Fibroblast of lung (primary cell): Measurements from ENCODE around the gene LAMA5.

Source experiments
- EZH2 ChIP-seq: IDR thresholded peaks from 2 replicates; pipeline ENCODE4 v1.5.1; 2012; ENCODE audit warnings: low read length, control low read depth, mild to moderate bottlenecking; ENCODE audit errors: missing control alignments
- TF ChIP-seq, protein P1 (sequence below), 2 donors: IDR thresholded peaks in 1 of 2; conservative IDR thresholded peaks in 1 of 2; 1 replicate in 1 of 2; 2 replicates in 1 of 2; pipeline ENCODE4 v1.5.1; 2011 to 2012; ENCODE audit warnings: low read length in 2 of 2, control low read depth in 1 of 2, inconsistent platforms in 1 of 2, low read depth in 1 of 2, mild to moderate bottlenecking in 1 of 2

DNA sequence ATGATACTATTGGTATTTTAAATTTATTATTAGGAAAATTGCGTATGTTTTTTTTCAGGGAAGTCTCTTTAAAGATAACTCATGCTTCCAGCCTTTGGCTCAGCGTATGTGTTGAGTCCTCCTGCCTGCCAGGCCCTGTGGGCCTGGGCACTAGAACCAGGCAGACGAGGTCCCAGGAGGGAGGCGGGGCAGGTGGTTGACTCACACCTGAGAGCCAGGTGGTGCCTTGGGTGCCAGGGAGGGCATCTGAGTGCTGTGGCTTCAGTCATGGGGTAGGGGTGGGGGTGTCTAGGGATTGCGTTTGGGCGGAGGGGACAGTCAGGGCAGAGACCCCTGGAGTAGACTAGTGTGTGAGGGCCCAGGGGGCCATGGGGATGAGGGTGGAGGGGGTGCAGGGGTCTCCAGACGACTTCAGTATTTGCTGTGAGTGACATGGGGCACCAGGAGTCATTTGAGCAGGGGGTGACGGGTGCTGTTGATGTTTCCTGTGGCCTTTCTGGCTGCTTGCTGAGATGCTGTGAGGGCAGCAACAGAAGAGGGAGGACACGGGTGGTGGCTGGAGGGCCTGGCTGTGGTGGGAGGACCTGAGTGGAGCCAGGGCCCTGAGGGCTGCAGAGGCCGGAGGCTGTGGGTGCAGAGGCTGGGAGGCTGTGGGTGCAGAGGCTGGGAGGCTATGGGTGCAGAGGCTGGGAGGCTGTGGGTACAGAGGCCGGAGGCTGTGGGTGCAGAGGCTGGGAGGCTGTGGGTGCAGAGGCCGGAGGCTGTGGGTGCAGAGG lies 79.2 kb downstream of the LAMA5 start:
- TF ChIP-seq, protein P1, sequence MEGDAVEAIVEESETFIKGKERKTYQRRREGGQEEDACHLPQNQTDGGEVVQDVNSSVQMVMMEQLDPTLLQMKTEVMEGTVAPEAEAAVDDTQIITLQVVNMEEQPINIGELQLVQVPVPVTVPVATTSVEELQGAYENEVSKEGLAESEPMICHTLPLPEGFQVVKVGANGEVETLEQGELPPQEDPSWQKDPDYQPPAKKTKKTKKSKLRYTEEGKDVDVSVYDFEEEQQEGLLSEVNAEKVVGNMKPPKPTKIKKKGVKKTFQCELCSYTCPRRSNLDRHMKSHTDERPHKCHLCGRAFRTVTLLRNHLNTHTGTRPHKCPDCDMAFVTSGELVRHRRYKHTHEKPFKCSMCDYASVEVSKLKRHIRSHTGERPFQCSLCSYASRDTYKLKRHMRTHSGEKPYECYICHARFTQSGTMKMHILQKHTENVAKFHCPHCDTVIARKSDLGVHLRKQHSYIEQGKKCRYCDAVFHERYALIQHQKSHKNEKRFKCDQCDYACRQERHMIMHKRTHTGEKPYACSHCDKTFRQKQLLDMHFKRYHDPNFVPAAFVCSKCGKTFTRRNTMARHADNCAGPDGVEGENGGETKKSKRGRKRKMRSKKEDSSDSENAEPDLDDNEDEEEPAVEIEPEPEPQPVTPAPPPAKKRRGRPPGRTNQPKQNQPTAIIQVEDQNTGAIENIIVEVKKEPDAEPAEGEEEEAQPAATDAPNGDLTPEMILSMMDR (conservative IDR thresholded peaks at IDR 0.05 in 1 of 2, IDR thresholded peaks at IDR 0.05 in 1 of 2; ENCODE audit: low read depth in 1 of 2, low read length in 2 of 2), result no peak
- TF ChIP-seq EZH2, result no peak
